GM18498 (cell line): Measurements from ENCODE around the gene TTLL5.
"Not testable (repeated sequence)": the region's sequence is repeated elsewhere in the genome, so short reads cannot be mapped to it uniquely, and the experiment has no call there.

Experiments used
- ATAC-seq: cut with Tn5 transposase; IDR thresholded peaks from one replicate; pipeline ENCODE4 v1.9.1; 2021; ENCODE audit warnings: mild to moderate bottlenecking, moderate library complexity; ENCODE audit not compliant: unreplicated experiment

Gene TTLL5

DNA sequence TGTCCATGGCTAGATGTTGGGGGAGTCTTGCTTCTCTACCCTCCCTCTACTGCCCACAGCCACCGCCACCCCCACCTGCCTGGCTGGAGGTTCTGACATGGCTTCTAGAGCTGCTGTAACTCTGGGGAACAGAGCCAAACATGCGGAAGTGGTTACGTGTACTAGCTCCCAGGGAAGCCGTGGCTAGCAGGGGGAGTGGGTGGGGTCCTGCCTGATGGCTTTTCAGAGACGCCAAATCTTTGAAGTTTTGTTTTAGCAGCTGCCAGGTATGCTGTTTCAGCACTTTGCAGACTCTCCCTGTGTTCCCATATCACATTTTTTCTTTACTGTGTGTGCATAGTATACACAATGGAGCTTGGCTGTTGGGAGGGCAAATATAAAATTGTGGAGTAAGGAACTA lies 170.4 kb downstream of the TTLL5 start:
- ATAC-seq: no peak

DNA sequence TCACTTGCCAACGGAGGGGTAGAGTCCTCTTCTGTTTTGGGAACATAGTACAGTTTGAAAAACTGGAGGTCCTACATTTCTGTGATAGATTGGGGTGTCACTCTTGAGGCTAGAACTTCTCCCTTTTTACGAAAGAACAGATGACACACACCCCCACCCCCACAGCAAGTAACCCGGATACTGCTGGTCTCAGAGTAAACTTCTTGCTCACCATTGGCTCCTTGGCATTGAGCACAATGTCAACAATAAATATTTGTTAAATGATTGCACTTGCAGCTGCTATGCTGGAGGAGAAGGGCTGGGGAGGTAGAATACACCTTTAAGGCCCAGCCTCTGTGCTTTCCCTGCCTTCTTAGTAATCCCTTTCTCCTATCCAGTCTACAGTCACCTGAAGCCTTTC lies 170.9 kb downstream of the TTLL5 start:
- no peak for ATAC-seq

DNA sequence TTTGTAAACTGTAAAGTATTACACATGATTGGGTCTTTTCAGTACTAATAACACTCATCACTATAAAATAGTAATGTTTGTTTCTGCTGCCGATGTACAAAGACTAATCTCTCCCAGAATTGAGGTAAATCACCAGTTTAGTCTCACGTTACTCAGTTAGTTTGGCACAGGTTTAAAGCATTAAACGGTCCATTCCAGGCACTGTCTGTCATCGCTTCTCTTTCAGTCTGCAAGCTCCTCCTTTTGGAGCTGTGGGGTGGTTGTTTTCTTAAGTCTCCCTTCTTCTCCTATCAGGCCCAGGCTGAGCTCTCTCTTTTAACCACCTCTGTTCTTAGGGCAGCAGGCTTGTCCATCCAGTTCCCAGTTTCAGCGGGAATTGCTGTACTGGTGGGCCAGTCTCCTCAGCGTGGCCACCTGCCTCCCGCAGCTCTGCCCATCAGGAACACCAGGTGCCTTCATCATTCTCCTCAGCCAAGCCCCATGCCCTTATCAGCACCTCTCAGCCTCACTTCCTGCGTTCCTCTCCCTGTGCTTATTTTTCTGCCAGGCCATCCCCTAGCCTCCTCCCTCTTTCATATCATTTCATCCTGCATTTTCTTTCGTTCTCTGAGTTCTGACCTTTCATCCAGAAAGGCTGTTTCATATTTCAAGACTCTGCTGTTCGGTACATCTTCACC lies 171.7 kb downstream of the TTLL5 start:
- ATAC-seq: no peak

DNA sequence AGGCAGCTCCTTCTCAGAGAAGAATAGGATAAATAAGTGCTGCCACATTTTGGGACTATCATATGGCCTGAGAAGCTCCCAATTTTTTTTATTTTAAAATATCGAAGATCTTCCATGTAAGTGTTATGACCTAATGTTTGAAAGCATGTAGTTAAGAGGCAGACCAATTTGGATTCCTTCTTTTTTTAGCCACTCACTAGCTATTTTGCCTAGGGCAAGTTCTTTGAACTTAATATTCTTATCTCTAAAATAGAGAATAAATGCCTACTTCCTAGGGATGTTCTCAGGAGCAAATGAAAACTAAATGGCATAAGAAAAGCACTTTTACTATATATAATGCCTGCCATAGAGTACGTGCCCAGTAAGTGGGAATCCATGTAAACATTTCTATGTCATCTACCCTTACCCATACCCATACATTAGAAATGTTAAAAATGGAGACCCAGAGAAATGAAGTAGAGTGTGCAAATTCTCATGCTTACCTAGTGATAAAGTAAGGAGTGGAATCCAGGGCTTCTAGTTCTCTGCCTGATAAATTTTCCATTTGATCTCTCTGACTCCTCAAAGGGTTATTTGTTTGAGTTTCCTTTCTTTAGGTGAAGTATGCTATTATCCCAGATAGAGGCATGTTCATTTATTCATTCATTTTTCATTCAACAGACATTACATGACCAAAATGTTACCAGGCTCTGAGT lies 172.4 kb downstream of the TTLL5 start:
- ATAC-seq: no peak

DNA sequence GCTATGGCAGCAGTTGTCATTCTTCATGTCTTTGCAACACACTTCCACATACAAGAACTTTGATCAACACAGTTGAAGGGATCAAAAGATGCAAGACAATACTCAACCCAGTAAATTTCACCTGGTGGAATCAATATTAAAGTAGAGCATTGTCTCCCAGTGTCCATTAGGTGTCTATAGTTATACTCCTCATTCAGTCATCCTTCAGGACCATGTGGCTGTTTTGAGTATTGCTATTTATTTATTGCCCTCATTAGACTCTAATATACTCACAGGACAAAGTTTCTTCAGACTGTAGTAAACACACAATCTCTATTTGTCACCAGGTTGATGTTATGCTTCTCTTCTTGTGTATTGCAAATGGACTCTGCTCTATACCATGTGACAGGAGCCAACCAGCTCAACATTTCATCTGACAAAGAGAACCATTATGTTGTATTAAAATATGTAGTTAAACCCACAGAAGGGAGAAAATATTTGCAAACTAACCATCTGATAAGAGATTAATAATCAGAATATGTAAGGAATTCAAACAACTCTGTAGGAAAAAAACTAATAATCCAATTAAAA lies 174.2 kb downstream of the TTLL5 start:
- no peak for ATAC-seq

DNA sequence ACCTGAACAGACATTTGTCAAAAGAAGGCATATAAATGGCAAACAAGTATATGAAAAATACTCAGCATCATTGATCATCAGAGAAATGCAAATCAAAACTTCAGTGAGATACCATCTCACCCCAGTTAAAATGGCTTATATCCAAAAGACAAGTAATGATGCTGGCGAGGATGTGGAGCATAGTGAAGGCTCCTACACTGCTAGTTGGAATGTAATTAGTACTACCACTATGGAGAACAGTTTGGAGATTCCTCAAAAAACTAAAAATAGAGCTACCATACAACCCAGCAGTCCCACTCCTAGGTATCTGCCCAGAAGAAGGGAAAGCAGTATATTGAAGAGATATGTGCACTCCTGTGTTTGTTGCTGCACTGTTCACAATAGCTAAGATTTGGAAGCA lies 174.7 kb downstream of the TTLL5 start:
- ATAC-seq: no peak

DNA sequence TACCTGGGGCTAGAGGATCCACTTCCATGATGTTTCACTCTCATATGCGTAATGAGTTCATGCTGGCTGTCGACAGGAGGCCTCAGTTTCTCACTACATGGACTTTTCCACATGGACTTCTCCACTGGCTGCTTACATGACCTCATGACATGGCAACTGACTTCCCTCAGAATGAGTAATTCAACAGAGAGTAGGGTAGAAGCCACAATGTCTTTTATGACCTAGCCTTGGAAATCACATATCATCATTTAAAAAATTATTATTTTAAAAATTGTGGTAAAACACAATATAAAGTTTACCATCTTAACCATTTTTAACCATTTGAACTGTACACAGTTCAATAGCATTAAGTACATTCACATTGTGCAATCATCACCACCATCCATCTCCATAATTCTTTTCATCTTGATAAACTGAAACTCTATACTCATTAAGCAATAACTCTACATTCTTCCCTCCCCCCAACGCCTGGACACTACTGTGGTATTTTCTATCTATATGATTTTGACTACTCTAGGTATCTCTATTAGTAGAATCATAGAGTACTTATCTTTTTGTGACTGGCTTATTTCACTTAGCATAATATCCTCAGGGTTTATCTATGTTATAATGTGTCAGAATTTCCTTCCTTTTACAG lies 176.2 kb downstream of the TTLL5 start:
- no peak for ATAC-seq

DNA sequence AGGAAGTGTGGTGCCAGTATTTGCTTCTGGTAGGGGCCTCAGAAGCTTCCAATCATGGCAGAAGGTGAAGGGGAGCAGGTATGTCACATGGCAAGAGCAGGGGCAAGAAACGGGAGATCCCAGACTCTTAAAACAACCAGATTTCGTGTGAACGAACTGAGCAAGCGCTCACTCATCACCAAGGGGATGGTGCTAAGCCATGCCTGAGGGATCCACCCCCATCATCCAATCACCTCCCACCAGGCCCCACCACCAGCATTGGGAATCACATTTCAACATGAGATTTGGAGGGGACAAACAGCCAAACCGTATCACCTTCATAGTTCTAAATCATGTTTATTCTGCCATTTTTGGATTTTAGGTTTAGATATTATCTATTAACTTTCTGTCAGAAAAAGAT lies 179.9 kb downstream of the TTLL5 start:
- no peak for ATAC-seq

DNA sequence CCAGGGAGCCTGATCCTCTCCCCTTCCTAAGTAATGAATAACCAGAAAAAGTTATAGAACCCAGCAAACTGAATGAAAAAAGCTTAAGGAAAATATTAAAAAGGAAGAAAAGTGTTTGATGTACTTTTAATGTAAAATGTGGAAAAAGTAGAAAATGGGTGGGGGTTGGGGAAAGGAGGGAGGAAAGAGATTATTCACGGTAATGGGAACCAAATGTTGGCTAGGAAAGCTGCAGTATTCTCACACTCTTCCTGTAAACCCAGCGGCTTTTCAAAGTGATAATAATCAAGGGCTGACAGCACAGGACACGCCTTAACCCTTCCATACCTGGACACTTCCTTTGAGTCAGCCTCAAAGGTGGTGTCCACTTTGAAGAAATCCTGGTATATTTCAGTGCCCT lies 181.5 kb downstream of the TTLL5 start:
- ATAC-seq: no peak

DNA sequence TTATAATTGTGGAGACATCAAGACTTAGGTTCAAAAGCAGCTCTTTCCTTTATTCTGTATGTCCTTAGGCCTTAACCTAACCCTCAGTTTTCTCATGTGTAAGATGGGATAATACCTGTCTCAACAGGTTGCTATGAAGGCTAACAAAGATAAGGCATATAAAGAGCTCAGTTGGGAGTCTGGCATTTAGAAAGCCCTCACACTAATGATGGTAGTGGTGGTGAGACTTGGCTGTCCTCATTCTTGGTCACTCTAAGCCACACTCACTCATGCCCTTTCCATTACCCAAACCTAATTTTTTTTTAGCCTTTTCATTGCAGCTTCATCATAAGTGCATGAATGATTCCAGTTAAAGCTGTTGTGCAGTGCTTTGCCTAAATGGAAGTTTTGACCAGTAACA lies 183.4 kb downstream of the TTLL5 start:
- no peak for ATAC-seq

DNA sequence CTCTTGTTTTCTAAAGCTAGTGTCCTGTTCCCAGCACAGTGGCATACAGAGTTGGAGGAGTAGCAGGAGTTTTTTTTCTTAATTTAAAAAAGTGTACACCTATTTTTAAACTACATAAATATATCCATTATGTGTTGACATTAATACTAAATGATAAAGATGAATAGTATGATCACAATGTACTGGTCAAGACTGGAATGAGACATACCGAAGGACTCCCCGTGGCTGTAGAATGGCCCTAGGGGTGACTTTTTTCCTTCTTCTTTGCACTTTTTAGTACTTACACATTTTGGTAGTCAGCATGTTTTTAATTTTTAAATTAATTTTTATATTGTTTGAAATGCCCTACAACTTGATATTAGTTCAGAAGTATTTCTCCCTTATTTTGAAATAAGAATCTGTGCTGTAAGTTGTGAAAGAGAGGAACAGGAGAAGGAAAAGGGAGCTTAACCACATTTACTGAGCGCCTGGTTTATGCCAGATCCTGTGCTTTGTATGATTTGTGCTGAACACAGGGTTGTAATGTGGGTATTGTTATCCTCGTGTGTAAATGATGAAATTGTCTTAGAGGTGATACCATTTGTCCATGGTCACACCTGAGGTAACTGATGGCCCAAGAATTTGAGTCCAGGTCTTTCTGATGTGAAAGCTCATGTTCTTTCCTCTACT lies 184.2 kb downstream of the TTLL5 start:
- no peak for ATAC-seq

DNA sequence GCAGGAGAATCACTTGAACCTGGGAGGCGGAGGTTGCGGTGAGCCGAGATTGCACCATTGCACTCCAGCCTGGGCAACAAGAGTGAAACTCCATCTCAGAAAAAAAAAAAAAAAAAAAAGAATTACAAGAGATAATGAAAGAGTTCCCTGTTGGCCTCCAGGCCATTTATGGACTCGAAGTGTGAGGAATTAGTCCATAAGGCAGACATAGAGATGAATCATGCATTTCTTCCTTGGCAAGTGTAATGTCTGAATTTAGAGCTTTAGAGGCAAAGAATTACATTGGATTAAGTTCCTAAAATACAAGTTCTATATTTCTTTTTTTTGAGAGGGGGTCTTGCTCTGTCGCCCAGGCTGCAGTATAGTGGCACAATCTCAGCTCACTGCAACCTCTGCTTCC lies 185.6 kb downstream of the TTLL5 start:
- ATAC-seq: not testable (repeated sequence)

DNA sequence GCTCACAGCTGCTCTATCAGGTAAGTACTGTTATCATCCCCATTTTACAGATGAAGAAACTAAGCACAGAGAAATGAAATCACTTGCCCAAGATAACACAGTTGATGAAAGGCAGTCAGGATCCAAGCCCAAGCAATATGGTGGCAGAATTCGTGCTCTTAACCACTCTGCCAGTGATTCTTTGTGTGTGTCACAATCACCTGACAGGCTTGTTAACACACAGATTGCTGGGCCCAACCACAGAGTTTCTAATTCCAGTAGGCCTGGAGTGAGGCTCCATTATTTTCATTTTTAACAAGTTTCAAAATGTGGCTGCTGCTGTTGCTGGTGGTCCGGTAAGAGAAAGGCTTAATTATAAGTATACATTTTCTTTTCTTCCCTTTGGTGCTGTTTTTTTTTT lies 186.5 kb downstream of the TTLL5 start:
- ATAC-seq: no peak

DNA sequence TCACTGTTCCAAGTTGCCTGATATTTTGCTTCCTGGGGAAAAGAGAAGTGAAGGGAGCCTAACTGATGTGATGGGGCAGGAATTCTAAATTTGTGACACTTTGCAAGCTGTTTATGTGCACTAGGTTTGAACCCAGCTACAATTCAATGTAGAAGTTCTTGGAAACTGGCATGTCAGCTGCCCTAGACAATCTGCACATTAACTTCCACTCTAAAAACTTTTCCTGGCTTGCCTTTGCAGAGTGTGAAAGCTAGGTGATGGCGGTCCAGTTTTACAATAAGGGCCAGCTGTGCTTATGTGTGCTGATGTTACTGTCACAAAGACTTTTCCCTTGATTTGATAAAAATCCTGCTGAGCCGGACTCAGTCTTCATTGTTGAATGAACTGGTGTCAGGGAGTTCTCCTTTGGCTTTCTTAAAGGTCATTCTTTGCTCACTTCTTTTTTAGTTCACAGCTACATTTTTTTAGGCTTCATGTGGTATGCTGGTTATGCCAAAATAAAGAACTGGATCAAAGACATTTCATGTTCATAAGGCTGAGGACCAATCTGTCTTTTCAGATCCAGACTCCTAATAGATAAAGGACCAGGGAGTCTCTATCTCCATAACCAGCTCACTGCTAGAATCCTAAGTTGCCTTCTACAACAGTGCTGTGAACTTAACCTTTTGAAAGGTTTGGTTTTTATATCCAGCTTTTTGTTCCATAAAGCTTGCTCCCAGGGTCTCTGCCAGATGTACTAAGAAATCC lies 187.3 kb downstream of the TTLL5 start:
- ATAC-seq: no peak

DNA sequence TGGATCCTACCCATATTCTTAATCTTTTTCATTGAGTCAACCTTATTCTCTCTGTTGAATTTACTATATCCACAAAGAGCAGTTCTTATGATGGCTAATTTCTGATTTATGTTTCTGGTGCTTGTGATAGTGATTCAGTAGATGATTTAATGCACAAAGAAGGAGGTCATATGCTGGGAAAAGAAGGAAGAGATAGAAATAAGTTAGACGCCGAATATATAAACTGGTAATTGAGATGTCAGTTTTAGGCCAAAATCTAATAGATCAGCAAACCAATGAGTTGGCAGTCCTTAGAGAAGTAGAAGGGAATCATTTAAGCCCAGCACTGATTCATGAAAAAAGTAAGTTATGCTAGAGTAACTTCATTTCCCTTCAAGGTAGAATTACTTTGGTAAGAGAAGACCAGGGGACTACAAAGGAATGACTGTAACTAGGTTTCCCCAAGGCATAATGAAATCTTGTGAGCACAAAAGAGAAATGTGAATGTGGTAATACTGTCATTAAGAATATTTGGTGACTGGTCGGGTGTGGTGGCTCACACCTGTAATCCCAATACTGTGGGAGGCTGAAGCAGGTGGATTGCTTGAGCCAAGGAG lies 188.4 kb downstream of the TTLL5 start:
- no peak for ATAC-seq

DNA sequence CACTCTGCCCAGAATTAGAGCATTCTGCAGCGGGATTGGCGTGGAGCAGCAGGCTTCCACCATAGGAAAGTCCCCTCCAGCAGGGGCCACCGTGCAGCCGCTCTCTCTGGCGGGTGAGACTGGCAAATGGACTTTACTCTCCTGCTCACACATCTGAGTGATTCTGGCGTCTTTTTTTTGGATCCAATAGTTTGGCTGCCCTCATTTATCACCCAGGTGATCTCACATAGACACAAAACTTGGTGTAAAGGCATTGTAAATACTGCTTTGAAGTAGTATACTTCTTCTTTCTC lies 190.5 kb downstream of the TTLL5 start:
- ATAC-seq: no peak

DNA sequence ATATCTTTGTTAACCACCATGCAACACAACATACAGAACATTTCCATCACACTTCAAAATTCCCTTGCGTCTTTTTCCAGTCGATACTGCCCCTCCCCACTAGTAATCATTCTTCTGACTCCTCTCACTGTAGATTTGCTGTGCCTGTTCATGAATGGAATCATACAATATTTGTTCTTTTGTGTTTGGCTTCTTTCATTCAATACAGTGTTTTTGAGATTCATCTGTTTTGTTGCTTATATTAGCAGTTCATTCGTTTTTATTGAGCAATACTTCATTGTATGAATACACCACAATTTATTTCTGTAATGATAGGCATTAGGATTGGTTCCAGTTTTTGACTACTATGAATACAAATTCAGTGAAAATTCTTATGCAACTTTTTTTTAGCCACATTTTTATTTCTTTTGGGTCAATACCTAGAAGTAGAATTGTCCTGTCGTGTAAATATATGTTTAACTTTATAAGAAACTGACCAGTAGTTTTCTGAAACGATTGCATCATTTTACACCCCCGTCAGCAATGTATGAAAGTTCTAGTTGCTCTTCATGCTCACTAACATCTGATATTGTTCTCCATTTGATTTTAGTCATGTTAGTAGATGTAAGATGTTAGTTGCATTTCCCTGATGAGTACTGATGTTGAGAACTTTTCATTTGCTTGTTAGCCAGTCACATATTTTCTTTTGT lies 193.2 kb downstream of the TTLL5 start:
- ATAC-seq: no peak

DNA sequence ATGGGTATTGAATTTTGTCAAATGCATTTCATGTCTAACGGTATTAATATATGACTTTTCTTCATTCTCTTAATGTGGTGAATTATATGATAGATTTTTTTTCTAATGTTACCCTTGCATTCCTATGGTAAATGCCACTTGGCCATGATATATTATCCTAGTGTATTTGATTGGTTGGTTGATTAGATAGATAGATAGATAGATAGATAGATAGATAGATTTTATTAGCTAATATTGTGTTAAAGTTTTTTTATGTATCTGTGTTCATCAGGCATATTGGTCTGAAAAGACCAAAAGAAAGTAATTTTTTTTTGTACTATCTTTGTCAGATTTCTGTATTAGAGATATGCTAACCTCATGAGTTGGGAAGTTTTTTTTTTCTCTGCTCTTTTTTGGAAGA lies 196.2 kb downstream of the TTLL5 start:
- no peak for ATAC-seq

DNA sequence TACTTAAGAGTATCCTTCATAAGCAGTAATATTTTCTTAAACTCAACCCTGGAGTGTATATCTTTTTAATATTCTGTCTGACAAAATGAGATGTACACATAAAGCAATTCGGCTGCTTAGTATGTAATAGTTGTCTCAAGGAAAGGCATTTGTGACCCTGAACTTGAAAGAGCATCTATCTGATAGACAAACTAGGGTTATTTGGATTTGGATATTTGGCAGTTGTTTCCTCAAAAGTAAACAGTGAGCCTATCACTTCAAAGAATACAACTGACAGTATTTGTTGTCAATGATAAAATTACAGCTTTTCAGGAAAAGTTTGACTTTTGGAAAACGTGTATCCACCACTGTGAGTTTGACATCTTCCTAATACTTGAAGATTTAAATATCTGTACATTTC lies 197.3 kb downstream of the TTLL5 start:
- ATAC-seq: no peak

DNA sequence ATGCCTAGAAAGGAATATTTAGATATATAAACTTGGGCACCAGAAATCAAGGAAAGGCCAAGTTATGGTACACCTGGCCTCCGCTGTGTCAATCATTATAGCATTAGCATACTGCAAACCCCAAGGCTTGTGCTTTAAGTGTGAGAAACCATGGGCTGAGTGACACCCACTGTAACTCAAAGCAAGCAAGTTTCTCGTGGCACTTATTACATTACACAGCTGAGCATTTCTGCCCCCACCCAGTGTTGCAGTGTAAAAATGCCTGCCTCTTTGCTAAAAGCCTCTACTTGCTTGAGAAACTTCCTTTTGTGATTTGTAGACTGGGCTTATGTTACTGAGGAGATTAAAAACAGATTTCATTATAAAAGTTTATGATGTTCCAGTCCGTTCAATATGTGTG lies 198.7 kb downstream of the TTLL5 start:
- ATAC-seq: no peak
